Hindlimb muscle (tissue), 1 donor: ENCODE measurements around the gene ELMO2. TPM values are rescaled to one million over a fixed set of nuclear protein-coding genes. Genes with fewer than 3 reads are reported as not detected.
"Not testable (repeated sequence)": the region's sequence is repeated elsewhere in the genome, so short reads cannot be mapped to it uniquely, and the experiment has no call there.

ENCODE experiments used
- DNase-seq: peaks from one replicate; pipeline ENCODE4 v3.0.0-alpha.2; 2013
- polyA plus RNA-seq: library from polyadenylated mRNA; unstranded; fragments of 120-200 nt; gene quantifications from one replicate; pipeline ENCODE4 v1.2.1, GENCODE V29; 2013; ENCODE audit not compliant: insufficient read length

ELMO2 gene
- polyA plus RNA-seq, 1 donor = 37.5 TPM

DNA sequence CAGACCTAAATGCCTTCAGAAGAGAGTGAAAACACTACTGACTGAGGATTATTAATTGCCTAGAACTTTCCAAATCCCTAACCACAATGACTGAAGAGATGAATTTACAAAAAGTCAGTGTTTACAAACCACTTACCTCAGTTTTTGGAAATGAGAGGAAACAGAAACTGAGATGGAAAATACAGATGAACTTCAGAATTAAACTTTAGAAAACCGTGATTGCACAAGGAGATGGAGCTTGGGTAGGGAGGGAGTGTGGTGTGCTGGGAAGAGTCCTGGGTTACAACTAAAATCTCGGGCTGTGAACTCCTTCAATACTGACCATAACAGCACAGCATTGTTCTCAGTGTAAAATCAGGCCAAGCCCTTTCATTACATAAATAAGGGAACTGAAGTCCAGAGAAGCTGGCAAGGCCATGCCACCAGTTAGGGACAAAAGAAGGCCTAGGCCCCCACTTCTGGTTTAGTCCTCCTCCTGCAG lies 4.0 kb downstream of the ELMO2 start:
- no peak for DNase-seq

- no peak for DNase-seq
Observed at GRCh38 chr20:46401478-46401860, 4.9 kb downstream of the ELMO2 start.

- DNase-seq = peak; percentile 38
Observed at GRCh38 chr20:46400828-46401477, 5.5 kb downstream of the ELMO2 start.

GRCh38 chr20:46400253-46400652 lies 6.2 kb downstream of the ELMO2 start:
- DNase-seq = peak; percentile 32

- no peak for DNase-seq
Observed at GRCh38 chr20:46399401-46399800, 7.0 kb downstream of the ELMO2 start.

DNA sequence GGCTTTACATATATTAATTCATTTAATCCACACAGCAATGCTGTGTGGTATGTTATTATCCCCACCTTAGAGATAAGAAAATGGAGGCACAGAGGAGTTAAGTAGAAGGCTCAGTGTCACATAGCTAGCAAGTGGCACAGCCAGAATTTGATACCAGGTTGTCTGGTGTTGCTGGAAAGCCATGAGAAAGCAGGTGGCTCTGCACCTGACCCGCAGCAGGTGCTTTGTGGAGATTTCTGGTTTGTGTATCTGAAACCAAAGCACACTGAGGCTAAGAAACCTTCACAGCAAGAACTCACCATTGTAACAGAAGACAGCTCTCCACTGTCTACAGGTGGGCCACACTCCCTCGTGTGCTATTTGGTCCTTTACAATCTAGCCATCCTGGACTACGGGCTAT lies 7.5 kb downstream of the ELMO2 start:
- DNase-seq = no peak

- no peak for DNase-seq
Observed at GRCh38 chr20:46396052-46396740, 10.2 kb downstream of the ELMO2 start.

DNA sequence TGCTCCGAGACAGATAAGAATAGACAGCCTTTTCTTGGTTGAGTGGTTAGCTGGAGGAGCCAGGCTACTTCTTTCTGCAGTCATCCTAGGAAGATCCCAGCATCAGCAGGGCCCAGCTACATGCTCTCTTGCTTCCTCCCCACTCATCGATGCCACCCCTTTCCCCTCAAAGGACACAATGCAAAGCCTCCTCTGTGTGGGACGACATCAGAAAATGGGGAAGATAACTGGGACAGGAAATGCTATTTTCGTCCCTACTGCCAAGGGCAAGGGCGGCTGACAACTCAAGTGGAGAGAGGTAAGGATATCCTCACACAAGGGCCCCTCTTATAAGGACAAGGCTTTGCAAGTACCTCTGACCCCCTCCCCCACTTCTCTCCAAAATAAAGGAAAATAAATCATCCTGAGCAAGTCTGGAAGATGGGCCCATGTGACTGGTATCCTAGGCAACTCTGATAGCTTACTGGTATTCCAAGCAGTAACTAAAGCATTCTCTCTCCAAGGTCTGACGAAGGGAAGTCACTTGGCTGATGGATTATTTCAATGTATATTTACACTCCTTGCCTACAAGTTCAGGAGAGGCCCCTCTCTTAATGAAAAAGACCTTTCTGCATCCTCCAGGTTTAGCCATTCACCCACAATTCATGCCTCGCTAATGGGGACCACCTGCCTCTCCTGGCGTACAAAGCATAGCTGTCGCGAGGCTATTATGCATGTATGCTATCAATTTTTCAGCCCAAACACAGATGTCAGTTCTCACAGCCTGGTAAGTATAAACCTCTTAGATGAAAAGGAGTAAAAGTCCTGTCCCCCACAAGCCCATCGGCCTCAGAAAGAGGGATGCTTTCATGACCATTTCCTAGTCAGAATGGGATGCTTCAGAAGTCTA lies 11.3 kb downstream of the ELMO2 start:
- DNase-seq = no peak

GRCh38 chr20:46393967-46394366 lies 12.4 kb downstream of the ELMO2 start:
- no peak for DNase-seq

- DNase-seq = no peak
Observed at GRCh38 chr20:46388937-46389336, 17.5 kb downstream of the ELMO2 start.

GRCh38 chr20:46388201-46388836 lies 18.1 kb downstream of the ELMO2 start:
- no peak for DNase-seq

DNA sequence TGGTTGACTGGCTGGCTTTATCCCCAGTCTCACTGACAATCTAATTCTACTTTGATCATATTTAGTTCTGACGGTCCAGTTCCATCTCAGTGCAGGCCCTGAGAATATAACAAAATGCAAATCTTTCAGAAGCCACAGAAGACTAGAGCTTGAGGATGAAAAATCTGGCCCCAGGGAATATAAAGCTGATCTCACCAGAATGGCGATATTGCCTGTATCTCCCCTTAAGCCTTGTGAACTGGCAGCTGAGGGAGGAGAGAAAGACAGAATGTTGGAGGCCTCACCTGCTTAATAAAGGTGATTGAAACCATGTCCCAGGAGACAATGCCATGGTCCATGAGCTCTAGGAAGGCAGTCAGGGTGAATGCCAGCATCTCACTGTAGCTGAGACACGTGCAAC lies 19.4 kb downstream of the ELMO2 start:
- DNase-seq = not testable (repeated sequence)

DNA sequence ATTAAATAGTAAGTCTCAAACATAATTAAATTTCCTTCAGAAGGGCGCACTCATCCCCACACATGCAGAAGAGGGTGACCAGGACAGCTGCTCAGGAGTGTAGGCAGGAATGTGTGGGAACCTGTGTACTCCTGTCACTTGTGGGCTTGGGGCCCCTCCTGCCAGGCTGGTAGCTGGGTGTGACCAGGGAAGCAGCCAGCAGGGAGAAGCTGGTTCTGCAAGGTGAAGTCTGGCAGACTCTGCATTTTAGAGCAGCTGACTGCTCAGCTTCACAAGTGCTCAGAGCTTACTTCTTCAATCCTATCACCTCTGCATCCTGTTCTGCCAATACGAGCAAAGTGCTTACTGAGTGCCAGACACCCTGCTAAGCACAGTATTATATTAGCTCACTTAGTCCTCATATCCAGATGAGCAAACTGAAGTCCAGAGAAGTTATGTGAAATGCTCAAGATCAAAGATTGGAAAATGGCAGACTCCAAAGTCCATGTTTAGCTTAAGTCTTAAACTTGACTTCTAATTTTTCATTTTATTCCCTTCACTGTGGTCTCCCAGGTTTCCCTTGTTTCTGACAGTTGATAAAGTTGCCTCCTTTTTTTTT lies 27.9 kb downstream of the ELMO2 start:
- DNase-seq = no peak

DNA sequence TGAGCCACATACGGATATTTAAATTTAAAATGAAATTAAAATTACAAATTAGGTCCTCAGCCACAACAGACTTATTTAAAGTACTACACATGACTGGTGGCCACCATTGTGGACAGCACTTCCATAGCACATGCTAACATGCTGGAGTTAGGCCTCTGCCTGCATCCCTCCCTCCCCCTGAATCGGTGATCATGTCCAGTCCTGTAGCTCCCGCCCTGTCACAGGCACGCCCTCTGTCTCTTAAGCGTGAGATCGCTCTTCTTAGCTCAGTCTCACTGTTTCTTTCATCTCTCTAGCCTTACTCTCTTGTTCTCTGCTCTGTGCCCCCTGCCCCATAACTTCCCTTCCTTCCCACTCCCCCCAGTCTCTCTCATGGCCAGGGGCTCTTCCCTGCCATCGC lies 28.9 kb downstream of the ELMO2 start:
- no peak for DNase-seq

GRCh38 chr20:46376196-46376785 lies 30.1 kb downstream of the ELMO2 start:
- DNase-seq = no peak

- no peak for DNase-seq
Observed at GRCh38 chr20:46375771-46376170, 30.6 kb downstream of the ELMO2 start.

- DNase-seq = no peak
Observed at GRCh38 chr20:46374383-46374782, 32.0 kb downstream of the ELMO2 start.

- no peak for DNase-seq
Observed at GRCh38 chr20:46371656-46372055, 34.8 kb downstream of the ELMO2 start.

DNA sequence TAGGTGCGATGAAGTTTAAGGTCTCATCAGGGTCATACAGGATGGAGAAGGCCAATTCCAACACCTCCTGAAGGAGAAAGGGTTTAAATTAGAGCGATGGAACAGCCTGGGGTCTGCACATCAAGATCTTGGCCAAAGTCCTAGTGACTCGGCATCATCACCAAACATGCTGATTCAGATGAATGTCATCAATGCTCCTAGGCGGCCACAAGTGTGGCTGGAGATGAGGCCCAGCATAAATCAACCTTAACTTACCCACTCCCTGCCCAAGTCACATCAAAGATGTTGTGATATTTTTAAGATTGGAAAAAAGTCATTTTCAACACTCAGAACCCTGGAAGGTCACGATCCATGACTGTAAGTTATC lies 37.5 kb downstream of the ELMO2 start:
- DNase-seq = no peak

GRCh38 chr20:46367967-46368901 lies 38.2 kb downstream of the ELMO2 start:
- DNase-seq = no peak

GRCh38 chr20:46367234-46367633 lies 39.2 kb downstream of the ELMO2 start:
- no peak for DNase-seq
